NCI-H345 treated with DMSO at 0.1 percent for 48 hours (cell line): ENCODE data around the gene MUSK.
"Not testable (repeated sequence)": the region's sequence is repeated elsewhere in the genome, so short reads cannot be mapped to it uniquely, and the experiment has no call there.

Source experiments
- DNase-seq: peaks from one replicate; lab custom pipeline; 2025; ENCODE audit not compliant: unreplicated experiment; lab: John Stamatoyannopoulos, UW

Gene MUSK

DNA sequence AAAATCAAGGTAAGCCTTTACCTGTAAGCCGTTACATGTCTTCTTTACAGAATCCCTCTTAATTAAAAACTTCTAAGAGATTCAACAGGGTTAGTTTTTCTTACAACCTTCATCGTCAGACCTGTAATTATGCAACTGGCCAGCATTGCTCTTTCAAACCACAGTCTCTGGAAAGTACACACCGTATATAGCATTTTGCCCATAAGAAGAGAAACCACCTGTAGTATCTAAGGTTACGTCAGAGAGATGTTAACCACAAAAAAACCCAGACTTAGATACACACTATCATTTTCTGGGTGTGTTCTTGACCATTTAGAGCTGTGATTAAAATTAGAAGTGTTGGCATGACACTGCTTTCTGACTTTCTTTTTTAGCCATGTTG is 140.0 kb downstream of the MUSK start:
- DNase-seq, result no peak

DNA sequence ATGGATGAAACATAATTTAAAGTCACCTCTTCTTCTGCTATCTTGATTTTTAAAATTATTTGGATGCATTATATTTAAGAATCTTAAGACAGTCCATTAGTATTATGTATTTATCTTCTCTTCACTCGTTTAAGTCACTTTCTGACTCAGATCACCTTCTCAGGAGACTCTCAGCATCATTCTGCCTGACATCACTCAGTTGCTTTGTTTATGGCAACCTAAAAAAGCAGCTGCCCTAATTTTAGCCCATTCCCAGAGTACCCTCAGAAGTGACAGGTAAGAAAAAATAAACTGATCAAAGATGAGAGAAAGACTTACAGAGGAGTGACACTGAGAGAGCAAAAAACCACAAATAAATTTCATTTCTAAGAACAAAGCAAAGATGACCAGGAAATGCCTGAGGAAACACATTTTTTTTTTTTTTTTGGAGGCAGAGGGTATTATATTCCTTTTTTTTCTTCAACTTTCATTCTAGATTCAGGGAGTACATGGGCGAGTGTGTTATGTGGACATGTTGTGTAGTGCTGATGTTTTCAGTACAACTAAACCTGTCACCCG is 140.5 kb downstream of the MUSK start:
- DNase-seq, result no peak

DNA sequence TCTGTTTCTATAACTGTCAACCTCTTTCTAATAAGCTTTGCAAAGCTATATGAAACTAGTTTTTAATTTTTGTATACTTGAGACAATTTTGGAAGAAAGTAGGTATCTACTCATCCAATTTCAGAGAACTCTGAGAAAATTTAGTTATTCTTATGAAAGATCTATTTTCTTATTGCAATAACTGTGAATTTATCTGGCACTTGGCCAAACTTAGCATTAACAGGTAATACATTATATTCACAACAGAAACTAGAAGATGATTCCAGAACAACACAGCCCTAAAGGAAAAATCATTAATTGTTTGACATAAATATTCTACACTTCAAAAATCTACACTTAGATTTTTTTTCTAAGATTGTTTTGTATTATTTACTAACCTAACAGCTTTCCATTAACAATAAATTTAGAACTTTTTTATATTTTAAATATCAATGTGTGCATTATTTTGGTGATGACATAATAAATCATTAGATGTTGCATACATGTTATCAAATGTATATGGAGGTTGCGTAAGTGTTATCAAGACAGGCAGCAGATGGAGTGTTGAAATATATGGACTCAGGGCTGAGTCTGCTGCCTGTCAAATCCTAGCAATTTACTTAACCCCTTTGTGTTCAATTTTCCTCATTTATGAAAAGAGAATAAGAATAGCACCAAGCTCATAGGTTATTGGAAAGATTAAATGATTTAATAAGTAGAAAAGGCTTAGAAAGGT is 141.8 kb downstream of the MUSK start:
- no peak for DNase-seq

DNA sequence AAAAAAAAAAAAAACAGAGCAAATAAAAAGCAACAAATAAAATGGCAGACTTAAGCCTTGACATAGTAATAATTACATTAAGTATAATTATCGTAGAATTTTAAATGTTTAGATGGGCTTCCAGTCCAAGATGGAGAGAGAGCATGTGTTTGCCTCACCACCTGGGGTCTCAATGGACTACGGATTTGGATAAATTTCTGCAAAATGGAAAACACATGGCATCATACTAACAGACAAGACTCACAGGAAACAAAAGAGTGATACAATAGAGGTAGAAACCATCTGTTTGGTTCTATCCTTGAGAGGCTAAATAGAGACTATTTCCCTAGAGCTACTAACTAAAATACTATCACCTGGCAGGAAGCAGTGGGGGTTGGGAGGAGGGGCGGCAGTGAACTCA is 144.3 kb downstream of the MUSK start:
- no peak for DNase-seq

DNA sequence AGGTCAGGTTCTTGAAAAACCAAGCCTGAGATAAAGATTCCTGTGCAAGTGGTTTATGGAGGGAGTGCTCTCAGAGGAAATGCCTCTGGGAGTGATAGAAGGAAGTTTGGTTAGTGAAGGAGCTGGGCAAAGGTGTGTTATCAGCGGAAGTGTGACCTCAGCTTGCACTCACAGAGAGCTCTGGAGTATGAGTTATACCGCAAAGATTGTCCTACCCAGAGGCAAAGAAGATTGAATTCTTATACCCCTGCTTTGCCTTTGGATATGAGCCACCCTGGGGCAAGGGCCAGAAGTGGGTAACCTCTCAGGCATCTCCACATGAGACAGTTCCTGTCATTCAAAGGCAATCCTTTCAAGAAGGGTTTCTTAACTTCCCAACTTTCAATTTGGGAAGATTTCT is 145.6 kb downstream of the MUSK start:
- no peak for DNase-seq

DNA sequence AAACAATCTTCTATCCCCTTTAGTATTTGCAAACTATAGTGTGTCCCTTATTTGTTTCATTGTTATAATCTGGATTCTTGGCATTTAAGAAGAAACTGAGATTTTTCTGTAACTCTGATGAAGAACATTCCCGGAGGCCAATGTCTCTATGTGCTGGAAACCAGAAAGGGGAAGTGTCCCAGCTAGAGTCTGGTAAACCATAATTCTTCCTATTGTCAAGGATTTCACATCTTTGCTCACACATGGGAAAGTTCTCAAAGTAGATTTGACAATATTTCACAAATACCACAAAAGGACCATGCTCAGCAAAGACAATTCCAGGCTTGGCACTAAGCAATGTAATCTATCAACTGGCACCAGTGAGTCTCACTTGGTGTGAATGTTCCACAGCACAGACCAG is 146.8 kb downstream of the MUSK start:
- DNase-seq, result no peak

DNA sequence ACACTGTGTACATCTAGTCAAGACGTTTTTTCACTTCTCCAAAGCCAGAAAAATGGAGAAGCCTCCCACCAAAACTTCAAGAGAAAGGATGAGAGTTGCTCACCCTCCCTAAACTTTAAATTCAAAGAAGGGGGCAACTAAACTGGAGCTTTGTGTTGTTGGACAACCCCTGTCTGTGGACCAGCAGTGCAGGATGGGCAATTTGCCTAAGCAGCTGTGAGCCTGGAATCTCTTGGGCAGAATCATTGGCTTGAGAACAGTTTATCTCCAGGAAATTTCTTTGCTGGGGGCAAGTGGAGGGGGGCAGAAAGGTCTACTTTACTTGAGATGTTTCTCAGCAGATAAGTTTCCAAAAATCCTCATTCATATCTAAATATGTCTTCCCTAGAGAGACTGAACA is 151.8 kb downstream of the MUSK start:
- no peak for DNase-seq

DNA sequence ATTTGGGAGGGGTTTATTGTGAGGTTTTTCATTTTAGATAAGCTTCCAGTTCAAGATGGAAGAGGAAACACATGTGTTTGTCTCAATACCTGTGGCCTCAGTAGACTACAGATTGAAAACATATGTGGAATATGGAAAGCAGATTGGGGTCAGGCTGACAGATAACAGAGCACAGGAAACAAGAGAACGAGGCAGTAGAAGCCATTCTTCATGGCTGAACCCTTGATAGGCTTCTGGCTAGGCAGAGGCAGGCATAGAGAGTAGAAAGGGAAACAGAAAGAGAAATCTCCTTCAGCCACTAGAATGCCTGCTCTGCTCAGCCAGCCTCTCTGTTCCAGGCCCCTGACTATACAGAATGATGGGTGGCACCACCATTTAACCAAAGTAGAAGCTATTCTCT is 152.5 kb downstream of the MUSK start:
- DNase-seq, result no peak

DNA sequence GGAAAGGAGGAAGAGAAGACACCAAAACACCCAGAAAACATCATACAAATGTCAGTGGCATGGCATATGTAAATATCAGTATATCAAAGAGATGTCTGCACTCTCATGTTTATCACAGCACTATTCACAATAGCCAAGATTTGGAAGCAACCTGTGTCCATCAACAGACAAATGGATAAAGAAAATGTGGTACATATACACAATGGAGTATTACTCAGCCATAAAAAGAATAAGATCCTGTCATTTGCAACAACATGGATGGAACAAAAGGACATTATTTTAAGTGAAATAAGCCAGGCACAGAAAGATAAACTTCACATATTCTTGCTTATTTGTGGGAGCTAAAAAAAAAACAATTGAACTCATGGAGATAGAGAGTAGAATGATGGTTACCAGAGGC is 156.5 kb downstream of the MUSK start:
- not testable (repeated sequence) for DNase-seq

DNA sequence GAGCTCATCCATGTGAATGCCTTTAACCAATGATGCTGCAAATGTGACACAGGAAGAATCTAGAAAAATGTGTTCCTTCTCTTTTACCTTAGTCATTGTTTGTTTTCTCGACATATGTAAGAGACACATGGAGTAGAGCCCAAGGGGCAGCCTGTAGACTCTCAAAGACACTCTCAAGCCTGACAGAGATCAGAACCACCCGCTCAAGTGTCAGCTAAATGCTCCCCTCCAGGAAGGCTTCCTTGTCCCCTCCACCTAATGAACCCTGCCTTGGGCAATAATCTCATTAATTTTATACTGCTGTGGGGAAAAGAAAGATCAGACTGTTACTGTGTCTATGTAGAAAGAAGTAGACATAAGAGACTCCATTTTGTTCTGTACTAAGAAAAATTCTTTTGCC is 157.4 kb downstream of the MUSK start:
- no peak for DNase-seq

DNA sequence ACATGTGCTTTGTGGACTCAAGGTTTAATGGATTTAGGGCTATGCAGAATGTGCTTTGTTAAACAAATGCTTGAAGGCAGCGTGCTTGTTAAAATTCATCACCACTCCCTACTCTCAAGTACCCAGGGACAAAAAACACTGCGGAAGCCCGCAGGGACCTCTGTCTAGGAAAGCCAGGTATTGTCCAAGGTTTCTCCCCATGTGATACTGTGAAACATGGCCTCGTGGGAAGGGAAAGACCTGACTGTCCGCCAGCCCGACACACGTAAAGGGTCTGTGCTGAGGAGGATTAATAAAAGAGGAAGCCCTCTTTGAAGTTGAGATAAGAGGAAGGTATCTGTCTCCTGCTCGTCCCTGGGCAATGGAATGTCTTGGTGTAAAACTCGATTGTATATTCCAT is 157.8 kb downstream of the MUSK start:
- DNase-seq, result not testable (repeated sequence)

DNA sequence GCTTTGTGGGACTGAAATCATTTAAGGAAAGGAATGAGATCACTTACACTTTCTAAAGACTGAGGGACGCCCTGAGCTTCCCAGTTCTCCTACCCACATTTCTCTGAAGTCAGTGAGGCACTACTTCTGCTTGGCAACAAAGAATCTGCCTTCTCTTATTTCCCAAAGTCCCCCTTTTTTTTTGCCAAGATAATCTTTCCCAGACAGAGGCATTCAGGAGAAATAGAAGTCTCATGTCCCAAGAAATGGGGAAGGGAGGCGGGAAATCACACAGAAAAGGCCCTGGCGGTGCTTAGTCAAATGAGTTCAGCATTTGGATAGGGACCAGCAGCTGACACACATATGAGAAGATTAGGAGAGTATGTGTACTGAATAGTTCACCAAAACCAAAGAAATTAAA is 159.7 kb downstream of the MUSK start:
- DNase-seq, result no peak

DNA sequence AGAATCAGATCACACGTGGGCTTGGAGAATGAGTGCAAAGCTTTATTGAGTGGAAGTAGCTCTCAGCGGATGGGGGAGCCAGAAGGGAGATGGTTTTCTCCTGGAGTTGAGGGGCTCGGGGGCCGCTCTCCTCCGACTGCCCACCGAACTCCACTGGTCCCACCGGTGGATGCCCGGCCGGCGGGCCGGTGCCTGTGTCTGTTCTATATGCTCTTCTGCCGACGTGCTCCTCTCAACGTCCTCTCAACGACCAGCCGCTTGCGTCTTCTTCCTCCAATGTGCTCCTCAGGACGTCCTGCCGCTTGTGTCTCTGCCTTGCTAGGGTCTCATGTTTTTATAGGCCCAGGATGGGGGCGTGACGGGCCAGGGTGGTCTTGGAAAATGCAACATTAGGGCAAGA is 161.9 kb downstream of the MUSK start:
- no peak for DNase-seq

DNA sequence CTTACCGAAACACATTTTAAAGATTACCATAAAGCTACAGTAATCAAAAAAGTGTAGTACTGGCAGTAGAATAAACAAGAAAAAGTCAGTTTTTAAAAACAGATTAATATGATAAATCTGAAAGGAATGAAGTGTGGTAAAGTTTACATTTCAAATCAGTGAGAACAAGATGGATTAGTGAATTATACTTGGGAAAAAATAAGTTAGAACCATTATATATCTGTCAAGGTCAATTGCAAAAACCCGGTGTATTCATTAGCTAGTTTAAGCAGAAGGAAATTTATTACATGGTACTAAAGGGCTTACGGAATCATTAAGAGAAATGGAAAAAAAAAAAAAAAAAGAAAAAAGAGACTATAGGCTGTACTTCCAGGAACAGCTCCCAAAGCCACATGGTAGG is 164.3 kb downstream of the MUSK start:
- DNase-seq, result no peak

DNA sequence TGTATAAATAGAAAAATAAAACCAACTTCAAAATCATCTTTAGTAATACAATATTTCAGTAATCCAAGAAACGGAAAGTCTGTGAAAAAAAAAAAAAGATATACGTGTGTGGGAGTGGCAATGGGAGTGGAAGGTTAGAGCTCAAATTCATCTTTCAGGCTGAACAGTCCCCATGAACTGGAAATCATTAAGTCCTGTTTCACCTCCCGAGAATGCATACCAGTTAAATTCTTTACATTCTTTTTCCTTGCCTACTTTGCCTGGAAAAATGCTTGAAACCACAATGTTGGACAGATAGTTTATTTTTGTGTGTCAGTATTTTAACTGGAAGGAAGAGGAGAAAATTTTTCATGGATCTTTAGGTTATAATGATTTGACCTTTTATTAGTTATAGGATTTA is 166.8 kb downstream of the MUSK start:
- DNase-seq, result no peak

DNA sequence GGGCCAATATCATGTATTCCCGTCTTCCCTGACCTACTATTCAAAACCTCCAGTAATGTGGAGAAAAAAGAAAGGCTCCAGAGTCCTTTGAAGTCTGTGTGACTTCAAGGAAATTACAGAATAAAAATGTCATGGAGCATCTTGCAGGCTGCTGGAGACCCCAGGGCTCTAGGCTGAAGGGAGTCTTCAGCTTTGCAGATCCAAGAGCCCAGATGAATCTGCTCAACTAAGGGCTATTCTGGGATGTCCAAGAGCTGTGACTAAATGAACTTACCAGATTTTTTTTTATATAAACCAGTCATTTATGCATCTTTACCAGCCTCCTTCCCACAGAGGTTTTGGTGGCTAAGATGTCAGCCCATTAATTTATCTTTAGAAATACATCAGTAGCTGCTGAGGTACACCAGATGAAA is 167.3 kb downstream of the MUSK start:
- no peak for DNase-seq

DNA sequence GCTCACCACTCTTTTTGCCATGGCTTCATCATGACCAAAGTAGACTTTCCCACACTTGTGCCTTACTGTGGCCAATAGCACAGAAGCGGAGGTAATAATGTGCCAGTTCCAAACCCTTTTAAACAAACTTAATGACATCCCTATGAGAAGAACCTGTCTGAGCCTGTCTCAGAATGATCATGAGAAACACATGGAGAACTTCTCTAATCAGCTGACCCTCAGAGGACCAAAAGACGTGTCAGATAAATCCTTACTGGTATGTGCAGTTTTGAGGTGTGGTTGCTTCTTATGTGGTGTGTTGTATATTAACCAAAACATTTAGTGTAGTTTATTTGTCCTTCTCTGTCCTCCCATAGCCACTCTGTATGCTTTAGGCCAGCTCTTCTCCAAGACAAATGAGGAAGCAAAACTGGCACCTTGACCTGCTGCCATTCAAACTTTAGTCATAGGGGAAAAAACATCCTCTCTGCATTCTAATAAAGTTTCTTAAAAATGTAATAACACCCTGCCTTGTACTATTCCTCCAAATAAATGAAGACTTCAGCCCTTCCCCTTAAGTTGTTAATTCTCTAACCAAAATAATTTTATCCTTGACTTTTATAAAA is 168.9 kb downstream of the MUSK start:
- no peak for DNase-seq

DNA sequence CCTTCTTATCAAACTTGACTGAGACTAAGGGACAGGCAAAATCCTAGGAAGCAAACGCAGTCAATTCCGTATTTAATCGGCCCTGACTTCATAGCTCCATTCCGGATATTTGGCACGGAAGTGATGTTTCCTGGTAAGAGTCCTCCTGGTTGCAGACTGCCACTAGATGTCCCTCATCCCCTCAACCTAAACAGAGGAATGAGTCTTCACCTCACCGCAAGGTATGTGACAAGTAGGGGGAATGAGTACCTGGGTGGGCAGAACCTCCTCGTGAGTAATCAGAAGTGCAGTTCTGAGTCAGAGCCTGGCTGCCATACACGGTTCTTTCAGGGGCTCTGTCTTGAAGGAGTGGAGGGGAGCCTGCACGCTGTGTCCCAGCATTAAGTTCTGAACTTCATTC is 173.6 kb downstream of the MUSK start:
- DNase-seq, result no peak

DNA sequence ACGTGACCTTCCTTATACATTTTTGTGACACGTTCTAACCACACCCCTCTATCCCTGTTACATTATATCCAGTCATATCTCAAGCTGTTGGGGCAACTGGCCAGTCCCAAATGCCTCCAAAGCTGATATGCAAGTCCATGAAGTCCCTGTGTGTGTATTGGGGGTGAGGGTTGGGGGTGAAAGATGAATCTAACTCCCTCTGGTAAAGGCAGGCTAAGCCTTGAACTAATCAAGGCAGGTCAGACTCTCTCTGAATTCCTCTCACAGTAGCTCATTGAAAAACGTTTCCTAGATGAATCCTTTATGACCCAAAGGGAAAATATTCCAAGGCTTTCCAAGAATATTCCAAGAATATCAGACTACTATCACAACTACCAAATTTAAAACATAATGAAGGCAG is 174.4 kb downstream of the MUSK start:
- DNase-seq, result no peak

DNA sequence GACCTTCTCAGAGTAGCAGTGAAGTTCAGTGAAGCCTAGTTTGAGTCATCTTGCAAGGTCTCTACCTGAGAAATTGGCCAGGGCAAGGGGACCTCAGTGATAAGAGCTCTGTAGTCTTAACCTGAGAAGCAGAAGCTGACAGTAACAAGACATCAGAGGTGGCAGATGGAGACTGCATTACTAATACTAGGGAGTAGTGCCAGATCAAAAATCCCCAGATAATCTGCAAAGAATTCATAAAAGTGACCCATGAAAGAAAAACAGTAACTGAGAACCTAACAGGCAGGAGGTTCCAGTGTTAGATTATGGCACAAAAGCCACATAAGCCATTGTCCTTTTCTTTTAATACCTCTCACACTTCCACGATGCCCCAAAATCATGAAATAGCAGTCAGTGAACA is 175.5 kb downstream of the MUSK start:
- no peak for DNase-seq

DNA sequence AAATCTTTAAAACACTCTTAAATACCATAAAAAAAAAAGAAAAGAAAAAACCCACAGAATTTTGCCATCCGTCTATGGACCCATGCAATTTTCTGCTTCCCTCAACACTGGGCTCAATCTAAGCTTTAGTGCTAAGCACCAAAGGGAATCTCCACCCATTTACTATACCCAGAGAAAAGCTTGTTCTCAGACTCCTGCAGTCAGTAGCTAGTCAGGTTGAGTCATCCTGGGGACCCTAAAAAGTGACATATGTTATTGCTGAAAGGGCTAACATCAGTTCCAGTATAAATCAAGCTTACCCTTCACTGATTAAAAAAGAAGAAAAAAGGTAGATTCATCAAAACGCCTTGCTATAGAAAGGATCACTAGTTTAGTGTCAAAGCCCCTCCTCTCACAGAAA is 177.6 kb downstream of the MUSK start:
- DNase-seq, result no peak

DNA sequence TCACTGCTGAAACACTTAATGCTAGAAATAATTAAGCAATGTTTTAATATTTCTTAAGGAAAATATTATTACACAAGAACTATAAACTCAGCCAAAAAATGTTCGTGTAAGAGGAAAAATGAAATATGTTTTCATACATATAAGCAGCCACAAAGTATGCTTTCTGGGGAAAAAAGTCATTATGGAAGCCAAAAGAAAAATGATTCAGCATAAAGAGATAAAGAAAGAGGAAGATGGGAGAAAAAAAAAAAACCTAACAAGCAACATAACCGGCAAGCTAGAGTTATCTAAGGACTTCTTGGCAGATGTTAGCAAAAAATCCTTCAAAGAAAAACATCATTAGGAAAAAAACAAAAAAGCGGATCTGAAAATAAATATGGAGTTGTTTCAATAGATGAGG is 179.1 kb downstream of the MUSK start:
- DNase-seq, result no peak
